CD4-positive, CD25-positive, alpha-beta regulatory T cell (primary cell): ENCODE results near the gene ABHD12. TPM values are rescaled to one million over a fixed set of nuclear protein-coding genes. Genes with fewer than 3 reads are reported as not detected.
"Not testable (repeated sequence)": the region's sequence is repeated elsewhere in the genome, so short reads cannot be mapped to it uniquely, and the experiment has no call there.

Experiments
- ATAC-seq, 2 donors: fragments of 150-1000 bp; cut with Tn5 transposase; one replicate each; pipeline ENCODE4 v1.10.0; 2021; ENCODE audit warnings: low read depth in 2 of 2, moderate number of reproducible peaks in 2 of 2, moderate library complexity in 1 of 2
- DNase-seq, 3 donors: peaks; one replicate each; pipeline versions ENCODE4 v3.0.0 to v3.0.0-alpha.2; 2012 to 2022; ENCODE audit warnings: mixed read lengths in 1 of 3
- H3K27ac ChIP-seq: one replicate; pipeline ENCODE4 v1.7.0; 2013; ENCODE audit warnings: mild to moderate bottlenecking, low read length; ENCODE audit not compliant: insufficient read depth, poor library complexity, severe bottlenecking
- H3K27me3 ChIP-seq: one replicate; pipeline ENCODE4 v1.7.0; 2013; ENCODE audit warnings: low read length; ENCODE audit not compliant: control insufficient read depth, insufficient read depth
- H3K36me3 ChIP-seq: one replicate; pipeline ENCODE4 v1.7.0; 2013; ENCODE audit warnings: mild to moderate bottlenecking, low read length, moderate library complexity; ENCODE audit not compliant: control insufficient read depth, insufficient read depth
- H3K4me1 ChIP-seq: 2 replicates; pipeline ENCODE4 v1.7.0; 2013; ENCODE audit warnings: mild to moderate bottlenecking, low read length; ENCODE audit not compliant: insufficient read depth, control insufficient read depth, poor library complexity, severe bottlenecking
- H3K4me3 ChIP-seq: one replicate; pipeline ENCODE4 v1.7.0; 2013; ENCODE audit warnings: low read depth, mild to moderate bottlenecking, low read length, moderate library complexity
- H3K9me3 ChIP-seq, 2 experiments: 1 replicate in 1 of 2; 2 replicates in 1 of 2; pipeline ENCODE4 v1.7.0; 2013; ENCODE audit warnings: low read length in 2 of 2, mild to moderate bottlenecking in 1 of 2, moderate library complexity in 1 of 2; ENCODE audit not compliant: control insufficient read depth in 2 of 2
- H3K27ac Mint-ChIP-seq, 3 donors: one replicate each; pipeline ENCODE4 v1.8.0; 2020 to 2022; ENCODE audit warnings: mild to moderate bottlenecking in 3 of 3, mixed read lengths in 3 of 3, moderate library complexity in 2 of 3
- H3K27me3 Mint-ChIP-seq: one replicate; pipeline ENCODE4 v1.8.0; 2022; ENCODE audit warnings: mild to moderate bottlenecking, mixed read lengths
- H3K36me3 Mint-ChIP-seq: one replicate; pipeline ENCODE4 v1.8.0; 2020; ENCODE audit warnings: mixed read lengths
- H3K4me1 Mint-ChIP-seq, 4 donors: one replicate each; pipeline ENCODE4 v1.8.0; 2020 to 2022; ENCODE audit warnings: mixed read lengths in 4 of 4, mild to moderate bottlenecking in 1 of 4
- H3K4me3 Mint-ChIP-seq, 4 donors: one replicate each; pipeline ENCODE4 v1.8.0; 2020 to 2022; ENCODE audit warnings: mild to moderate bottlenecking in 4 of 4, mixed read lengths in 4 of 4, moderate library complexity in 3 of 4
- H3K9me3 Mint-ChIP-seq, 7 donors: one replicate each; pipeline ENCODE4 v1.8.0; 2020 to 2022; ENCODE audit warnings: mixed read lengths in 7 of 7, mild to moderate bottlenecking in 3 of 7, moderate library complexity in 2 of 7
- polyA plus RNA-seq, 4 donors: library from polyadenylated mRNA; unstranded; fragments of 300-500 nt; fragmentation: Illumina TruSeq; gene quantifications; one replicate each; pipeline ENCODE4 v1.2.3, GENCODE V29; 2021
- total RNA-seq: library from RNA; stranded (reverse); gene quantifications from one replicate; pipeline ENCODE4 v1.2.3, GENCODE V29; 2022

Gene ABHD12
- total and polyA plus RNA-seq, 5 donors from 2014 or later: 26.8 to 44.1 (median 27.9) TPM

DNA sequence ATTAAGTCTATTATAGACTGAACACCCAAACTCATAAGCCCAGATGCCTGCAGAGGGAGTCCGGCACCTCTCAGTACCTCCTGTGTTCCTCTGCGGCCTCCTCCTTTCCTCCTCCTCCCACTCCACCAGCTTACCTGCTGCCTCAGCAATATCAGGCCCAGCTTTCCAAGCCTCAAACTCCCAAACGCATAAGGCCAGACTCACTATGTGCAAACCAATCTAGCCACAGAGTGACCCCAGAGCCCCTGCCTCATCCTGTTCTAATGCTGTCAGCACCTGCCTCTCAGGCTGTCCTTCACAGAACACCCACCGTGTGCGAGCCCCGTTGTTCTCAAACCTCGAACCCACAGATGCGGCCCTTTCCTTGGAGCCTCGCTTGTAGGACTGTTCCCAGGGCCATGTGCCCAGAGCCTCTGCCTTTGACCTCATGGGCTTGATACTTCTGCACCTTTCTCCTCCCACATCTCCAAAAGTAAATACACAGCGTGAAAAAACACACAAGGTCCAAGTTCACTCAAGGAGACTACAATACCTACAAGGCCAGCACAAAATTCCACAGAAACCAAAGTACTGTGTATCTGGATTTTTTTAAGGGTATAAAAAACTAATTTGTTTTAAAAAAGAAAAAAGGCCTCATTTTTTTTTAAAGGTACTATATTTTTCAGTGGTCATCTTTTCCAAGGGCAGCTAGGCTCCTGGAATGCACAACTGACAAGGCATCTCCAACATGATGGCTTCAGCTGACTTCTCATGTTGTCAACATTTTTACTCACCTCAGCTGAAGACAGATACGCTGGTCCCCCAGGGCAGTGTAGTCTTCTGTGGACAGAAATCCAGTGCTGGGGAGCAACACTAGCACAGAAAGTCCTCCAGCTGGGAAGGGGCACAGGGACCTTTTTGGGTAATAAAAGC lies 52.3 kb downstream of the ABHD12 start:
- Histone ChIP-seq H3K4me3 (no peak overlapping the region), H3K36me3 (peaks cover 6% of the 10 kb centered on the region), H3K9me3 (no peaks in the 10 kb centered on the region), H3K4me1 (no peaks in the 10 kb centered on the region), H3K27me3 (no peaks in the 10 kb centered on the region), H3K27ac (no peak overlapping the region)
- no peak overlapping the region for H3K4me3 Mint-ChIP-seq
- peaks cover 6 to 38% (median 16%) of the 10 kb centered on the region in 4 donors for H3K4me1 Mint-ChIP-seq
- H3K27ac Mint-ChIP-seq: peak overlapping the region in 2 of 3 donors; percentile 30 to 82
- ATAC-seq (no peak), DNase-seq (no peak)
- peaks cover 18% of the 10 kb centered on the region for H3K36me3 Mint-ChIP-seq
- H3K9me3 Mint-ChIP-seq: peaks cover 0 to 3% (median 0%) of the 10 kb centered on the region in 7 donors
- H3K27me3 Mint-ChIP-seq: no peaks in the 10 kb centered on the region

DNA sequence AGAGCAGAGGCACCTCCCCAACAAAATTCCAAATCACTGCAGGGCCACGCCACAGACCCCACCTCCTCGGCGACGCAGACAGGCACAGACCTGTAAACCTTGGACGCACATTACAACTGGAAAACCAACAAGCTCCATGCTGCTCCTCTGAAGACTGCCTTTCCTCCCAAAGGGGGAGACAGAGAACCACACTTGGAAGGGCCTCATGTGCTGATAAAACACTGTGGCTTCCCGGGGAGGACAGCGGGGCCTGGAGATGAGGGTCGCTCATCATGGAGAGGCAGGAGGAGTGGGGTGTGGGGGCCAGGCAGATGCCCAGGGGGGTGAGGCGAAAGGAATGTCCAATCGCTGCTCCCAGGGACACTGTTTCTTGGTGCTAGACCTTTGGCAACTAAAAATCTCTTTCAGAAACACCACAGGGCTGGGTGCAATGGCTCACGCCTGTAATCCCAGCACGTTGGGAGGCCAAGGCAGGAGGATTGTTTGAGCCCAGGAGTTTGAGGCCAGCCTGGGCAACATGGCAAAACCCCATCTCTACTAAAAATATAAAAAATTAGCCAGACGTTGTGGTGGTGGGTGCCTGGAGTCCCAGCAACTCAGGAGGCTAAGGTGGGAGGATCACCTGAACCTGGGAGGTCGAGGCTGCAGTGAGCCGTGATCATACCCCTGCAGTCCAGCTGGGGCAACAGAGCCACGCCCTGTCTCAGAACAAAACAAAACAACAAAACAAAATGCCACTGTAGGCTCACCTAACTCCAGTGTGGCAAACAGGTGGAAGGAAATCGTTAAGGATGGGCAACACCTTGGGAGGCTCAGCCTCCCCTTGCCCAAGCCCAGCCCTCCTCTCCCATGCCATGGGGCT lies 53.8 kb downstream of the ABHD12 start:
- peaks cover 5 to 24% (median 15%) of the 10 kb centered on the region in 4 donors for H3K4me1 Mint-ChIP-seq
- no peaks in the 10 kb centered on the region for H3K4me1 ChIP-seq
- H3K27me3 ChIP-seq: no peaks in the 10 kb centered on the region
- DNase-seq (no peak), ATAC-seq (no peak)
- peaks cover 6% of the 10 kb centered on the region for H3K36me3 ChIP-seq
- no peak overlapping the region for H3K27ac ChIP-seq
- H3K36me3 Mint-ChIP-seq: peaks cover 18% of the 10 kb centered on the region
- no peak overlapping the region for H3K4me3 Mint-ChIP-seq
- peak overlapping the region in 1 of 3 donors; percentile 24 for H3K27ac Mint-ChIP-seq
- no peaks in the 10 kb centered on the region for H3K27me3 Mint-ChIP-seq
- H3K4me3 ChIP-seq: no peak overlapping the region
- peaks cover 0 to 3% (median 0%) of the 10 kb centered on the region in 7 donors for H3K9me3 Mint-ChIP-seq
- H3K9me3 ChIP-seq: no peaks in the 10 kb centered on the region

DNA sequence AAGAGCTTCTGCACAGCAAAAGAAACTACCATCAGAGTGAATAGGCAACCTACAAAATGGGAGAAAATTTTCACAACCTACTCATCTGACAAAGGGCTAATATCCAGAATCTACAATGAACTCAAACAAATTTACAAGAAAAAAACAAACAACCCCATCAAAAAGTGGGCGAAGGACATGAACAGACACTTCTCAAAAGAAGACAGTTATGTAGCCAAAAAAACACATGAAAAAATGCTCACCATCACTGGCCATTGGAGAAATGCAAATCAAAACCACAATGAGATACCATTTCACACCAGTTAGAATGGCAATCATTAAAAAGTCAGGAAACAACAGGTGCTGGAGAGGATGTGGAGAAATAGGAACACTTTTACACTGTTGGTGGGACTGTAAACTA lies 55.7 kb downstream of the ABHD12 start:
- not testable (repeated sequence) for H3K4me1 ChIP-seq, H3K27ac ChIP-seq, H3K27ac Mint-ChIP-seq, H3K27me3 Mint-ChIP-seq, H3K4me3 Mint-ChIP-seq, ATAC-seq, DNase-seq, H3K9me3 Mint-ChIP-seq, H3K4me3 ChIP-seq, H3K9me3 ChIP-seq, H3K27me3 ChIP-seq, H3K36me3 ChIP-seq
- Mint-ChIP-seq H3K36me3 (peaks cover 18% of the 10 kb centered on the region), H3K4me1 (peaks cover 4 to 30% (median 21%) of the 10 kb centered on the region in 4 donors)

DNA sequence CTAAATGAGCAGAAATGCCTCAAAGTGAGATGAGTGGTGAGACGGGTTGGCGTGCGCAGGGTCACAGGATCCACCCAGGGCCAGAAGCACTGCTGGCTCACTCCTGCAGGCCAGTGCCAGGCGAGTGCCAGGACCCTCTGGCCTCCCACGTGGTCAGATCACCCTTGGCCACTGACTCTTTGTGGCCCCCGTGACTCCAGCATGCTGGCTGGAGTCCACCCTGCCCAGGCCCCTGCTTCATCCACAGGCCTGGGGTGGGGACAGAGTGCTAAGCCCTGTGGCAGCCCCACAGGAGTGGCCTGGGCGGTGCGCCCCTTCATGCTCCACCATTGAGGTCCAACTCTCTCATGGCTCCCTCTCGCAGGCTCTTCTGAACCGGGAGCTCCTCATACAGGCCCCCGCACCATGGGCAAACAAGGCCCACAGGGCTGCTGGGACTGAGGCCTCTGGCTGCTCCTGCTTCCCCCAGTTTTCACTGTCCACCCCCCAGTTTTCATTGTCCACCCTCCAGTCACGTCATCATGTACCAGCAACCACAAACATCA lies 61.6 kb downstream of the ABHD12 start:
- Histone ChIP-seq H3K27ac (no peak overlapping the region), H3K4me1 (peaks cover 8% of the 10 kb centered on the region), H3K9me3 (no peaks in the 10 kb centered on the region), H3K36me3 (no peaks in the 10 kb centered on the region), H3K27me3 (no peaks in the 10 kb centered on the region), H3K4me3 (no peak overlapping the region)
- ATAC-seq (no peak), DNase-seq (no peak)
- no peak overlapping the region for H3K4me3 Mint-ChIP-seq
- peaks cover 10 to 44% (median 21%) of the 10 kb centered on the region in 4 donors for H3K4me1 Mint-ChIP-seq
- peaks cover 0 to 5% (median 0%) of the 10 kb centered on the region in 7 donors for H3K9me3 Mint-ChIP-seq
- peaks cover 3% of the 10 kb centered on the region for H3K36me3 Mint-ChIP-seq
- no peaks in the 10 kb centered on the region for H3K27me3 Mint-ChIP-seq
- peak overlapping the region; percentile 61 to 88 (median 62) for H3K27ac Mint-ChIP-seq

DNA sequence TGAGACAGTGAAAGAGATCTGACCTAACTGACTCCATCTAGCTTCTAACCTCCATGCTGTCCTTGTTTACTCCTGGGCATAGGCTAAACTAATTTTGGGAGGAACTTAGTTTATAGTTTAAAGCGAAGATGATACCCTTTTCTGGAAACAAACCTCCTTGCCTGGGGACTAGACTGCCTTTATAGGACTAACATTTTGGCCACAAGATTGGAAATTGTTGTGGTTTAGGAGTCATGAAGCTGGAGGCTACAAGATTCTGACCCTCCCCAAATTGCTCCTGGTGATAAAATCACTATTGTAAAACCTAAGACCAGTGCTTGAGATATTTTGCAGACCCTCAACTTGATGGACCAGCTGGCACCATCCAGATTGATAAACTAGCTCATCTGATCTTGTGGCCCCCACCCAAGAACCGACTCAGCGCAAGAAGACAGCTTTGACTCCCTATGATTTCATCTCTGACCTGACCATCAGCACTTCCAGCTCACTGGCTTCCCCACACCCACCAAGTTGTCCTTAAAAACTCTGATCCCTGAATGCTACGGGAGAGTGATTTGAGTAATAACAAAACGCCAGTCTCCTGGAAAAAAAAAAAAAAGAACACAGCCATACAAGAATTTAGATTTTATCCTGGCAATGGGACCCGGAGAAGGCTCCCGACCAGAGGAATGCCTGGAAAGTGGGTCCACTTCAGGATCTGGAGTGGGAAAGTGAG lies 63.0 kb downstream of the ABHD12 start:
- peak overlapping the region in 1 of 4 donors; percentile 36 for H3K4me3 Mint-ChIP-seq
- peaks cover 0 to 6% (median 0%) of the 10 kb centered on the region in 7 donors for H3K9me3 Mint-ChIP-seq
- no peak for ATAC-seq
- peaks cover 10 to 50% (median 21%) of the 10 kb centered on the region in 4 donors for H3K4me1 Mint-ChIP-seq
- H3K36me3 Mint-ChIP-seq: peaks cover 12% of the 10 kb centered on the region
- Histone ChIP-seq H3K4me3 (no peak overlapping the region), H3K4me1 (peaks cover 8% of the 10 kb centered on the region), H3K9me3 (no peaks in the 10 kb centered on the region), H3K36me3 (peaks cover 8% of the 10 kb centered on the region), H3K27me3 (no peaks in the 10 kb centered on the region), H3K27ac (no peak overlapping the region)
- DNase-seq: no peak
- H3K27me3 Mint-ChIP-seq: no peaks in the 10 kb centered on the region
- H3K27ac Mint-ChIP-seq: peak overlapping the region in 1 of 3 donors; percentile 20

DNA sequence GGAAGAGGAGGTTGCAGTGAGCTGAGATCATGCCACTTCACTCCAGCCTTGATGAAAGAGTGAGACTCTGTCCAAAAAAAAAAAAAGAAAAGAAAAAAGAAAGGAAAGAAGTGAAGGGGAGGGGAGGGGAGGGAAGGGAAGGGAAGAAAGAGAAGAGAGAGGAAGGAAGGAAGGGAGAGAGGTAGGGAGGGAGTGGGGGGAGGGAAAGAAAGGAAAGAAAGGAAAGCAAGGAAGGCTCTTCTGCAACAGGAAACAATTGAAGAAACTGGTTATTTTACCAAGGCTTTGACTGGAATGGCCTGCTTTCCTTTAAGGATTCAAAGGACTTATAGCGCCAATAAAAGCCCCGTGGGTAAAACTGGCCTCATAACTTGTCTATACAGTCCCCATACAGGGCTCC lies 64.6 kb downstream of the ABHD12 start:
- peaks cover 8% of the 10 kb centered on the region for H3K4me1 ChIP-seq
- no peak for DNase-seq
- H3K9me3 ChIP-seq: no peaks in the 10 kb centered on the region
- no peaks in the 10 kb centered on the region for H3K27me3 Mint-ChIP-seq
- H3K27ac ChIP-seq: no peak overlapping the region
- H3K4me1 Mint-ChIP-seq: peaks cover 10 to 43% (median 17%) of the 10 kb centered on the region in 4 donors
- H3K4me3 Mint-ChIP-seq: no peak overlapping the region
- H3K27me3 ChIP-seq: no peaks in the 10 kb centered on the region
- H3K36me3 Mint-ChIP-seq: peaks cover 12% of the 10 kb centered on the region
- peaks cover 0 to 6% (median 0%) of the 10 kb centered on the region in 7 donors for H3K9me3 Mint-ChIP-seq
- peaks cover 14% of the 10 kb centered on the region for H3K36me3 ChIP-seq
- H3K27ac Mint-ChIP-seq: no peak overlapping the region
- ATAC-seq: no peak
- no peak overlapping the region for H3K4me3 ChIP-seq

DNA sequence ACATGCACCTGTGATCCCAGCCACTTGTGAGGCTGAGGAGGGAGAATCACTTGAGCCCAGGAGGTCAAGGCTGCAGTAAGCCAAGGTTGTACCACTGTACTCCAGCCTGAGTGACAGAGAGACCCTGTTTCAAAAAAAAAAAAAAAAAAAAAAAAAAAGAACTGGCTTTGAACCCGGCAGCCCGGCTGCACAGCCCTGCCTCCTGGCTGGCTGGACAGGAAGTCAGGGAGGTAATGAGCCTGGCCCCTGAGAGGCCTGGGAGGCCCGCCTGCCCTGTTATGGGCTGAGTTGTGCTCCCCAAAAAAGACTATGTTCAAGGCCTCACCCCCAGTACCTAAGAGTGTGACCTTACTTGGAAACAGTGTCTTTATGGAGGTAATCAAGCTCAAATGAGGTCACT lies 65.6 kb downstream of the ABHD12 start:
- DNase-seq (no peak), ATAC-seq (no peak)
- H3K9me3 ChIP-seq: no peaks in the 10 kb centered on the region
- peak overlapping the region in 1 of 4 donors; percentile 43 for H3K4me3 Mint-ChIP-seq
- no peaks in the 10 kb centered on the region for H3K27me3 ChIP-seq
- H3K27ac ChIP-seq: no peak overlapping the region
- peaks cover 22% of the 10 kb centered on the region for H3K36me3 ChIP-seq
- H3K9me3 Mint-ChIP-seq: peaks cover 0 to 6% (median 0%) of the 10 kb centered on the region in 7 donors
- peaks cover 12% of the 10 kb centered on the region for H3K36me3 Mint-ChIP-seq
- H3K4me3 ChIP-seq: no peak overlapping the region
- H3K4me1 Mint-ChIP-seq: peaks cover 7 to 34% (median 15%) of the 10 kb centered on the region in 4 donors
- H3K4me1 ChIP-seq: peaks cover 8% of the 10 kb centered on the region
- peak overlapping the region in 1 of 3 donors; percentile 69 for H3K27ac Mint-ChIP-seq
- H3K27me3 Mint-ChIP-seq: no peaks in the 10 kb centered on the region
